AG20443 (cell line): ENCODE measurements around the gene CUBN.

ENCODE experiments used
- DNase-seq: peaks from one replicate; pipeline ENCODE4 v3.0.0; 2012; ENCODE audit warnings: low spot score, mixed read lengths

The CUBN gene

DNA sequence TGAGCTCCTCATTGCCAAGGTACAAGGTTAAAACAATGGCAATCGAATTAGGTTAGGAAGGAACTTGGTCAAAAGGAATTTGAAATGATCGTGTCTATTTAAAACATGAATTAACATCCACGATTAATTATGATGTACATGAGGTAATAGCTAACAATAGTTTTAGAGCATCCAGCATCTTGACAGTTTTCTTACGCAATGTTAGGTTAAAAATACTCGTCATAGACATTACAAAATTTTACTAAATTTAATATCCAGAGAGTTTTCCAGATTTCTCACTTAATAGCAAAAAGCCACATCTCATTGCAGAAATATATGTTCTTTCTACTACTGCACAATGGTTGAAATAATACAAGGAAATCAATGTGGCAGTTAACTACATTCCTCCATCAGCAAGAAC lies 22.6 kb downstream of the CUBN start:
- no peak for DNase-seq

DNA sequence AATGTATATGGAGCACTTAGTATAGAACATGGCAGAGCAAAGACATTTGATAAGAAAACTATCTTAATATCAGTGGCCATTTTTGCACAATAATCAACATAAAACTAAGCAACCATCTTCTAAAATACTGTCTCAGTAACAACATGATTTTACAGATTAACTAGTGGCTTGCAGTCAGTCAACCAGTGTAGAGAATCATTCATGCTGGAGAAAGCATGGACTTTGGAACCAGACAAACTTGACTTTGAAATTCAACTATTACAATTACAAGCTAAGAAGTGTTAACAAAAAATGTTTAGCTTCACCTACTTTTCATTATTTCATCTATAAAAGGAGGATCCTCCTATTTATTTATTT lies 27.7 kb downstream of the CUBN start:
- DNase-seq: no peak

DNA sequence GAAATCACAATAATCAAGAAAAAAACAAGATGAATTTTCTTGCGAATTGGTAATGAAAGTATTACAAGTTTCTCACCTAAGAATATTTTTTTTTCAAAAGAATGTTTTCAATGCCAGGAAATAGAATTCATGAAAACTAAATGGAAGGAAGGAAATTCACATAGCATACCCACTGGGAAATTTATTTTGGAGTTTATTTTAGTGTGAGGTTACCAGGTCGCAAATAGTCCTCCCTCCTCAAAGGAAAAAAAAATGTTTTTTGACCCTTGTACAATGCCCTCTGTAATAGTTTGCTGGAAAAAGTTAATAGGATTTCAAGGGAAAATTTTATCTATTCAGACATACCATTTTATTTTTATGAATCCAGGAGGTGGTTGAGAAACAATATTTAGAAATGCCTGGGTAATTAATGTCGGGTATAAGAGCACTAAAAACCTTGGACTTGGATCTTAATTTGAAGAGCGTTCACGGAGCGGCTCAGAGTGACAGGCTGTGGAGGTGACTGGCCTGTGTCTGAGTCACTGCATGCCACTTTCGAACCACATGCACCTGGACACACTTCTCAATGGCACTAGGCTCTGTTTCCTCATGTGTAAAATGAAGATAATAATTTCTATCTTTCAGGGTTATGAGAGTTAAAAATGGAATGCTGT lies 28.2 kb downstream of the CUBN start:
- DNase-seq: no peak

DNA sequence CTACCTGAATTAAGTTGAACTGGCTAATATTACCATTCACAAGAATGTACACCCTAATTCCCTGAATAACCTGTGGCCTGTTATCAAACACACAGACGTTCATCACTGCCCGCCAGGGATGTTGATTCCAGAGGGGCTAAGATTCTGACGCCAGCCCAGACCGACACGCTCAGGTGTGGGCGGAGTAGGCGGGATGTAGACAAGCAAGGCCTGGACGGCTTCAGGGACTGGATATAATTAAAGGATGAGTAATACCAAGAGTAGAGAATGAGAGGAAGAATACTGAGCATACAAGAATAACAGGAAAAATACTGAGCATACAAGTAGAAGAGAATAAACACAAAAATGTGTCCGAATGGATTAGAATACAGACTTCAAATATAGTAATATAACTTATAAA lies 29.0 kb downstream of the CUBN start:
- no peak for DNase-seq

DNA sequence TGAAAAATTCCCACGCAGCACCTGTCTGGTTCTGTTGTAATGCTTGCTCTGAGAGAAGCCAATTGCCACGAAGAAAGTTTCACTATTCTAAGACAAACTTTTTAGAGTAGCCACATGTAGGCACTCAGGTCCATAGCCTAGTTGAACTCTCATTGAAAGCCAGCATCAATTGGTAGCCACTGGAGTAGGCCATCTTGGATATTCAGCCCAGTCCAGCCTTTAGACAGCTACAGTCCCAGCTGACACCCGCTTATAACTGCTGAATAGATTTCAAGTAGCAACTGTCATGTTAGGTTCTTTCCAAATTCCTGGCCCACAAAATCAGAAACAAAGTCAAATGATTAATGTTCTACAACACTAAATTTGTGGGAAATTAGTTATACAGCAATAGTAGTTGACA lies 31.6 kb downstream of the CUBN start:
- DNase-seq: no peak

DNA sequence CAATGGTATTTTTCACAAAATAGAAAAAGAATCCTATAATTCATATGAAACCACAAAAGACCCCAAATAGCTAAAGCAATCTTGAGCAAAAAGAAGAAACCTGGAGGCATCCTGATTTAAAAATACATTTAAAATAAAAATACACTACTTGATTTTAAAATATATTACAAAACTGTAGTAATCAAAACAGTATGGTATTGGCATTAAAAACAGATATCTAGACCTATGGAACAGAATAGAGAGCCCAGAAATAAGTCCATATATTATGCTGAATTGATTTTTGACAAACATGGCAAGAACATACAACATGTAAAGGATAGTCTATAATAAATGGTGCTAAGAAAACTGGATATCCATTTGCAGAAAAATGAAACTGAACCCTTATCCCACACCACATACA lies 34.8 kb downstream of the CUBN start:
- no peak for DNase-seq

DNA sequence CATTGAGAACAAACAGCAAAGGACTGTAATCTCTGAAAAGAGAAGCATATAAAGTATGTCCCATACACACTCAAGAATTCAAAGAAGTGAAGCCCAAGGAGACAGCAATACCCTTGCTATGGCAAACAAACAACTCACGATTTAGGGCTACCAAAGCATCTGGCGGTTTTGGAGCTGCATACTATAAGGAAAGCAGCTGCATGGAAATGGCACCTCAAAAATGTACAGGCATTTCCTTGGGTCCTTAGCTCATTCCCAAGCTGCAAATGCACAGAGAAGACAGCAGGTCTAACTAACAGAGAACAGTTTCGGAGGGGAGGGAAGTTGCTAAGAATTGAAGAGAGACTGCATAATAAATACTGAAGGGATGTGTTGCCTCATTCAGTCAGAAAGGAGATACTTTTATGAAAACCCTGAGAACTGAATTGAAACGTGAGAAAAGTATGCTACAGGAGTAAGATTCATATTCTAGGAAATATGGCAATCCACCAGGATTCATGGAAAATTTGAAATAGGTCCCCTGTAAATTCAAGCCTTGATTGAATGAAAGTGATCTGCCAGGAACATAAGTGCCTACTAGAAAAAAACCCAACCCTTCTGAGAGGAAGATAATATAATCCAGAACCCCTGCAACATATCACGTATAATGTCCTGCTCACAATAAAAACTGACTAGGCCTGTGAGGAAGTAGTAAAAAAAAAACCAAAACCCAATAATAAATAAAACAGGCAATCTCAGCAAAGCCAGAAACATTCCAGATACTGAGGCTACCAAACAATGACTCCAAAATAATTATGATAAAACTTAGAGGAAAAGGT lies 36.4 kb downstream of the CUBN start:
- no peak for DNase-seq

DNA sequence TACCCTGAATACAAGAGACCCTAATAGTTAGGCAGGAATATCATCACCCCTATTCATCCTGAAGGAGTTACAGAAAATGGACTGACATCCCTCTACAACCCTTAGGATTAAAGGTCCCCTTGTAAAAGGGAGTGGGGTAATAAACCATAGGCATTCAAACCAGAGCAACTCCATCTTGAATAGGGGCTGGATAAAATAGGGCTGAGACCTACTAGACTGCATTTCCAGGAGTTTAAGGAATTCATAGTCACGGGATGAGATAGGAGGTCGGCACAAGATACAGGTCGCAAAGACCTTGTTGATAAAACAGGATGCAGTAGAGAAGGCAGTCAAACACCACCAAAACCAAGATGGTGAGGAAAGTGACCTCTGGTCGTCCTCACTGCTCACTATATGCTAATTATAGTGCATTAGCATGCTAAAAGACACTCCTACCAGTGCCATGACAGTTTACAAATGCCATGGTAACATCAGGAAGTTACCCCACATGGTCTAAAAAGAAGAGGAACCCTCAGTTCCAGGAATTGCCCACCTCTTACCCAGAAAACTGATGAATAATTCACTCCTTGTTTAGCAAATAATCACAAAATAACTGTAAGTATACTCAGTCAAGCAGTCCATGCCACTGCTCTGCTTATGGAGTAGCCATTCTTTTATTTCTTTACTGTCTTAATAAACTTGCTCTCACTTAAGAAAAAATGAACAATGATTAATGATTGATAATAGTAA lies 37.2 kb downstream of the CUBN start:
- no peak for DNase-seq

DNA sequence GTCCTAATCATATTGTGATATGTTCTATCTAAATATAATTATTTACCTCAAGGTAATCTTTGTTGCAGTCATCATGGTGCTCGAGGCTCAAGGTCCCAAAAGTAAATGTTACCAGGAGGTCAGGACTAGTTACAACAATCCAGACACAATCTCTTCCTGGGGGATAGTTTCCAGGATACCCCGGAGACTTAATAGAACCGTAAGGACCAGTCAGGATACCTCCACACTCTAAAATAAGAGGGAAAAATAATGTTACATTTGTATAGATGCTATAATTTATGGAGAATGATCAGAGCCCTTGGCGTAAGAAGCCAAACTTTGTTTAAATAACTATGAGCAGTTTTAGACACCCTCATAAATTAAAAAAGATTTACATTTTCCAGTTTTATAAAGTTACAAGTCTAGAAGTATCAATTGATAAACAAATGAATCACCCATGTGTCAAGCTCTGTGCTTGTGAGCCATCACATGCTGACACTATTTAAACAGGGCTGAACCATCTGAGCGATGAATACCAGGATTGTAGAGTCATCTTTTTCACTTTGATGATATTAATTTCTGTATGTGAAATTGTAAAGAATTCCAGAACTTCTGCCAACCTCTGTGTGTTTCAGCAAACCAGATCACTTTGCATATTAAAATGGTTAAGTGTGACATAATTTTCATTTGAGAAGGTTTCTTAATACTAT lies 41.3 kb downstream of the CUBN start:
- peak; percentile 34 for DNase-seq

DNA sequence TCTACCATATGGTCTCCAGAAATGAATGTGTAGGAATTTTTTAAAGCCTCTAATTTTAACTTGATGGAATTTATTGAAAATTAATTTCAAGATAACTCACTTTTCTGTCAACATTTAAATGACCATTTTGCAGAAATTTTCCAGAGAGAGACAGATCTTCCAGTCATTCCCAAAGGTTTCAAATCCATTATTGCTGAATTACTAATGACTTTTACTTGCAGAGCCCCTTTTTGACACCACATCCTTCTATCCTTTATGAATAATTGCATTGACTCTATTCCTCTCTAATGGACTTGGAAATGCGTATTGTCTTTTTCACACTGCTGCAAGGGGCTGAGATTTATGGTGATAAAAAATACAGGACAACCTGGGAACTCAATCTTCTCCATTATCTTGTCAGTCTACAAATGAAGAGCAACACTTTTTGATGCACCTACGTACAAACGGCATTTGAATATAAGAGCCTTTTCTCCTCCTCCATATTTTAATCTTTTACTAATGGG lies 42.7 kb downstream of the CUBN start:
- no peak for DNase-seq

DNA sequence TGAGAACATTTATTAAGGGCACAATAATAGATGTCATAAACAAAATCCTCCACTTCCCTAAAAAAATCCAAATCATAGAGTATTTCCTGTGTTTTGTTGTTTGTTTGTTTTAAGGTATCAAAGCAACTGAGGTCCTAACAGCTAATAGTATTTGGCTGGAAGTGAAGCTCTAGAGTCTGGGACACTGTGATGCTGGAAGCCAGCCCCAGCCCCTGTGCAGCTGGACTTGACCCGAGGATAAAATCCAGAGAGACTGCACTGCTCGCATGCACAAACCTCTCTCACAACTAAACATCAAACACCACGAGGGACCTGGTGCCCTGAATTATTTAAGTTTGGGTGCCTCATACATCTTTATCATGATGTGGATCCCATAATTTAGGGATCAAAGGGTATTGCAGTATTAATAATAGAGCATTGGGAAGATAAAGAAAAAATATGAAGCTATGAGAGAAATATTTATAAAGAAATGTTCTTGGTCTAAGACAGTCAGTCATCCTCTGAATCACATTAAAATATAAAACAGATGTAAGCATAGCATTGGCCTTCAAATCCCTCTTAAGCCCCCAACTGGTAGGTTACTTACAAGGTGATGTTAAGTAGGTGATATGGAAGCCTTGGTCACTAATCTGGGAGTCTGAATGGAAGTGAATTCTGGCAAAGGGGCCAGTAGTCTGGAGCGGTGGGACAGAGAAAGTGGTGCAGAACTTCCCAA lies 44.4 kb downstream of the CUBN start:
- DNase-seq: peak; percentile 35

DNA sequence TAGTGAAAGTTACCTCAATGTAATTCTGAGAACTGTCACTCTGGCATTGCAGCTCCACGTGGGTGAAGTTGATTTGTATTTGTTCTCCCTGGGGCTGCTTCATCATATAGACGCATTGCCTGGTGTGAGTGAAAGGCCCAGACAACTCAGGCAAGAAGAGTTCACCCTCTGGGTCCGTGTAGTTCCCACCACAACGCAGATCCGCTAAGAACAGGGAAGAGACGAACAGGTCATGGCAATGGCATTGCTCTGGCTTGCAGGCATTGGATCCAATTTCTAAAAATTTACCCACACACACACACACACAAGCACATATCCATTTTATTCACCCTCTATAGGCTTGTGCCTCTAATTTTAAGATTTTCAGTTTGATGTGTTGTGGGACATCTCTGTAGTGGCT lies 45.4 kb downstream of the CUBN start:
- no peak for DNase-seq

DNA sequence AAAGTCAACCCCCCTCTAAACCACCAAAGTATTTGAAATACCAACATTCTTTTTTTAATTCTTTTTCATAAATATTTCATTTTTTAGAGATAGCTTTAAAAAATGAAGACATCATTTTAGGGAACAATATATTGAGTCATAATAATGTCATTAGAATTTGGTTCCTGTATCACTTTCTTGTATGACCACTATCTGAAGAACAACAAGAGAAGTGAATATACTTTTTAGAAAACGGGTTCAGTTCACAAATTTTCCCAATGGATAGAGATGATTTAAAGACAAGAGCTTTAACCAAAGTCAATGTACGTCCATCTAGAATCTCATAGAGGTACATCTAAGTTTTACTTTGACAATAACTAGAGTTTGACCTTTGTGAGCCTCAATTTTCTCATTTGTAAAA lies 48.2 kb downstream of the CUBN start:
- no peak for DNase-seq

DNA sequence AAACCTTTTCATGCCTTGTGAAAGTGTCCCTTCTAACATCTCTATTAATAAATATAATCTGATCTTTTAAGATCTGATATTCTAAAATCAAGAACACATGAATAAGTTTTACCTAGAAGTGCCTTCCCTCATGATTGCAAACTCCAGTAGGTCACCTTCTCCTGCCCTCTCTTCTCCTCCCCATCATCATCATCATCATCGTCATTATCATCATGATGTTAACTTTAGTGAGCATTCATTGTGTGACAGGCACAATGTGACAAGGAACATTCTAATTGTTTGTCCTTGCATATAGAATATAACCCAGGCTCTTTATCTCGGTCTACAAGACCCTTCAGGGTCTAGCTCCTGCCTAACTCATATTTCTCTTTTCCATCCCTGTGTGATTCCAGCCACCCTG lies 51.7 kb downstream of the CUBN start:
- DNase-seq: no peak

DNA sequence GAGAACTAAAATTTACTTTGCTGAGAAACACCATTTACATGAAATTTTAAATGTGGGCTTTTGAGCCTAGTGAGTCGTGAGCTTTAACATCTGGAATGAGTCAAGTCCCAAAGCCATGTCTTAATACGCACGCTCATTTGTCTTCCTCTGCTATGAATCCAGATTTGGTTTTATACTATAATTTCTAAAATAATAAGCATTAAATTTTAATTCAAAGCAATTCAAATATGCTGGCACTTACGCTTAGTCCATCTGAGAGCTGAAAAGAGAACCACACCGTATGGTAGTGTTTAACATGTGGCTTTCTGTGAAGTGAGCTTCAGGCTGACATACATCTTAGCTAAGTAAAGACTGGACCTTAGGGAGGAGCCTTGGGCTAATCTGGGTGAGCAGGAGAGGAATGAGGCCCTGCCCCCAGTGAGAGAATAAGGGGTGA lies 52.2 kb downstream of the CUBN start:
- DNase-seq: peak; percentile 31

DNA sequence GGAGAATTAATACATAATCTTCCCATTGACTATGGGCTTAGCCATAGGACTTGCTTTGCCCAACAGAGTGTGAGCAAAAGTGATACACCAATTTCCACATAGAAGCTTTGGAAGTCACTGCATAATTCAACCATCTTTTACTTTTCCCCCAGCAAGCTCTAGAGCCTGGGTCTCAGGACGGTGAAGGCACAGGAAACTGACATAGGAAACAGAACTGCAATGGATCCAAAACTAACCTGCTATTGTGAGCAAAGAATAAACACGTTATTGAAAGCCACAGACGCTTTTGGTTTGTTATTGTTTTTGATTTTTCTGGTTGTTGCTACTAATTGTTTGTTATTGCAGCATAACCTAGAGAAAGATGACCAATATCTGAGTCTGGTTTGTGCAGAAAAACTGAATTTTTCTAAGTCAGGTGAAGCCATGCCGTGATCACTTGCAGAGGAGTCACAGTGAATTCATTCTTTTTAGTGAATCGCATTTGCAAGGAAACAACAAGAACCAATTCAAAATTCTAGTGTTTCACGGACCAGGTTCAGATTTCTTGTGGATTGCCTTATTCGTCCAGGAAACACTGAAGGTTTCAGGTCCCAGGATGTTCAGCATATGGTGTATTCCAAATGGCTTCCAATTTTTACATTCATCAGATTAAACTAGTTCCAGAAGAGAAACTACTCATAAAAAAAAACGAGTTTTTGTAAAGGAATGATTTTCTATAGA lies 52.8 kb downstream of the CUBN start:
- DNase-seq: no peak

DNA sequence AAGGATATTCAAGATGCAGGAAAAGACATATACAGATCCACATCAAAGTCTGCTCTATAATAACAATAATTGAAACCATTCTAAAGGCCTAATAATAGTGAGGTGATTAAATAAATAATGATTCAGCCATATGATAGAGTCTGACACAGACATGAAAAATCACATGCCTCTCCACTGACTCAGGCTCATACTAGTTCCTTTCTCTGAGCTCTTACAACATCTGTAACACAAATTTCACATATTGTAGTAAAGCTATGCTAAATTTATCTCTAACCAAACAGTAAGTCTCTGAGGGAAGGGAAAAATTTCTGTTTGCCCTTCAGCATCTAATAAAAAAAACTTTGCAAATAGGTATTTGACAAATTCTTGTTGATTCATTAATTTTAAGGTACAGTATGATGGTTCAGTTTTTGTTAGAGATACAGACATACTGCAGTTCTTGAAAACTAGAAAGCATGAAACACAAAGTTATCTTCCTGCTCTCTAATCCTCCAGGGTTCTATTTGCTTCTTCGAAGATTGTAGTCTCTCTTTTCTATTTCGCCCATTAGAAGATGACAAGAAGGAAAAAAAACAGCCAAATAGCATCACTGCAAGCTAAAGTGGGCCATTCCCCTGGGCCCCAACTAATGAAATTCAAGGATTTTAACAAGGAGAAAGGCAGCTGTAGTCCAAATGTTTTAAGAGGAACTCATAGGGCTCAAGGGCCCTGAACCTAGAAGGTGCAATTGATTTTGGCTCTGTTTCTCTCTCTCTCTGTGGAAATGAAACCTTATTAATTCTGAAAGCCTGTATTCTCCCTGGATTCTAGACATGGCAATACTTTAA lies 53.9 kb downstream of the CUBN start:
- DNase-seq: peak; percentile 56

DNA sequence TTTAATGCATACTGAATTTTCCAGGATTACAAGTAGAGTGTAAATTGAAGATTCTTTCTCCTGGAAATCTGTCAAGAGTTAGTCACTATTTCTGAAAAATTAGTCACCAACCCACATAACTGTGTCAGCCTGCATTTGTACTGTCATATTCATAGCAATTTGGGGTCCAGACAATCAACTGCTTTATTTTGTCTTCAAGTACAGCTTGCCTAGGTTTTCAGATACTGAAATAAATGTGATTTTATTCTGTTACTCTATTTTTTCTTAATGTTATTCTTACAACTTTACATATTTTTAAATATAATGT lies 55.1 kb downstream of the CUBN start:
- DNase-seq: peak; percentile 25

DNA sequence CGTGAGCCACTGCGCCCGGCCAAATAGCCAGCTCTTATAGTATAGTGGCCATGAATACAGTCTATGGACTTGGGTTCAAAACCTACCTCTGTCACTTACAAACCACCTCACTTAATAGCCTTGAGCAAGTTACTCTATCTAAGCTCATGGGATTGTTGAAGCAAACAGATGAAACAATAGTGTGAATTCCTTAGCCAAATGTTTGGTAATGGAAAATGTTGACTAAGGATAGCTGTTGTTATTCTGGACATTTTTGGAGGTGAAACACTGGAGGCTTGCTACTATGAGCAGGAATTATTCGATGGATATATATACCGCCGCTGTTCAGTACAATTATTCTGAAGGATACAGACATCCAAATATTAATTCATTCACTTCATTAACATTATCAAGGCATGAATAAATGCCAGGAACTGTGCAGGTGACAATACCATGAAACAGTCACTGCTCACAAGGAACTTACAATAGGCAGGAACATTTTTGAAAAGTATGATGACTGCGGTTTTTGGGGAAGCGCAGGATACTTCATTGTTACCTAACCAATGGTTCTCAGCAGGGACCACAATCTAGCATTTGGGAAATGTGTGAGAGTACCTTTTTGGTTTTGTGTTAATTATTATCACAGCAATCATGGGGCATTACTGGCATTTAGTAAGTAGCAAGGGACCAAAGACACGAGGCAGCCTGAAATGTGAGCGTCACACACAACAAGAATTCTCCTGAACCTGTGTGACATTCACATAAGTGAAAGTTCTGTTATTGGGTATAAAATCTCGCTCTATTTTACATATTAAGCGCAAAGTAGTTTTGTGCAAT lies 55.7 kb downstream of the CUBN start:
- DNase-seq: no peak
